ENCODE measurements around the gene TARBP1. TPM values are rescaled to one million over a fixed set of nuclear protein-coding genes. Genes with fewer than 3 reads are reported as not detected.

TARBP1 gene
- total and polyA plus RNA-seq, 2 of the 13 experiments (the other 11 are each of a cell fraction or from before 2014, with no cell fraction given), result 37.7 to 67.0 TPM

- no peak for TF ChIP-seq AKAP8 (CRISPR knock-in tag; IDR thresholded peaks at IDR 0.05)
- no peak for TF ChIP-seq ZNF800 (CRISPR knock-in tag; IDR thresholded peaks at IDR 0.05)
- TF ChIP-seq ZFP82 (CRISPR knock-in tag; IDR thresholded peaks at IDR 0.05; ENCODE audit: borderline replicate concordance), result no peak
- no peak for TF ChIP-seq ZNF607 (CRISPR knock-in tag; IDR thresholded peaks at IDR 0.05; ENCODE audit: borderline replicate concordance)
These were observed 46.3 kb upstream of the TARBP1 start (continued) for GRCh38 chr1:234525099-234525799.

GRCh38 chr1:234521836-234522235 lies 42.9 kb upstream of the TARBP1 start:
- BruUV-seq (replicated peaks), result no TSS peak
- in situ Hi-C loops (cut with HindIII; ENCODE audit: extremely low pct_ligation_motif_present, low pct_unique_long_range_greater_than_20kb) (no loop called here), intact Hi-C loops (cut with micrococcal nuclease; ENCODE audit: unreplicated experiment) (no loop called here)
- Histone ChIP-seq H3K79me2 (ENCODE audit: insufficient read depth, low read length) (no peaks in the 10 kb centered on the region), H3K27me3 (ENCODE audit: control insufficient read depth in 1 of 2, insufficient read depth in 2 of 2, low read length in 2 of 2) (no peaks in the 10 kb centered on the region), H3K27ac (ENCODE audit: extremely low read length, insufficient read depth, low read length) (no peak overlapping the region), H3K4me3 (replicated peaks in 1 of 3; ENCODE audit: insufficient read depth in 1 of 3, low read depth in 2 of 3, low read length in 3 of 3) (no peak overlapping the region), H3K4me2 (ENCODE audit: low read depth, low read length) (no peak overlapping the region), H4K20me1 (ENCODE audit: insufficient read depth, low read length) (no peaks in the 10 kb centered on the region), H2AFZ (ENCODE audit: low read length) (no peak overlapping the region), H3K4me1 (ENCODE audit: insufficient read depth, low read length) (peaks cover 40% of the 10 kb centered on the region), H3K36me3 (replicated peaks in 1 of 2; ENCODE audit: control insufficient read depth in 1 of 2, insufficient read depth in 2 of 2, low read length in 2 of 2) (no peaks in the 10 kb centered on the region), H3K9ac (ENCODE audit: insufficient read depth, low read depth, low read length) (no peak overlapping the region), H3K9me3 (ENCODE audit: low read length) (no peaks in the 10 kb centered on the region)
- CTCF ChIA-PET (ENCODE audit: low intra/inter-chr PET ratio, low total read pairs), result no interaction called here
- ATAC-seq (no peak), DNase-seq (ENCODE audit: low spot score) (no peak), FAIRE-seq (no peak)
- WGBS (ENCODE audit: low lambda C conversion rate), result 95% methylated on average over 1 of the region's 5 CpGs
- POLR2A ChIA-PET, result interaction anchor here (0.9 kb wide), 1 partner anchor 79 kb away, joined by 4 read pairs; no protein-coding TSS in a partner anchor
- TF ChIP-seq NRL (CRISPR knock-in tag; IDR thresholded peaks at IDR 0.05; ENCODE audit: borderline replicate concordance) (no peak), E2F1 (CRISPR knock-in tag; IDR thresholded peaks at IDR 0.05) (no peak), PRDM10 (CRISPR knock-in tag; IDR thresholded peaks at IDR 0.05; ENCODE audit: low read depth) (no peak), IRF9 (CRISPR knock-in tag; IDR thresholded peaks at IDR 0.05; ENCODE audit: borderline replicate concordance) (no peak), ZNF432 (CRISPR knock-in tag; IDR thresholded peaks at IDR 0.05; ENCODE audit: borderline replicate concordance) (no peak), ZNF607 (CRISPR knock-in tag; IDR thresholded peaks at IDR 0.05; ENCODE audit: borderline replicate concordance) (no peak), THYN1 (CRISPR knock-in tag; IDR thresholded peaks at IDR 0.05; ENCODE audit: borderline replicate concordance, low read depth) (no peak), FOXM1 (CRISPR knock-in tag; IDR thresholded peaks at IDR 0.05) (no peak), ZNF691 (CRISPR knock-in tag; IDR thresholded peaks at IDR 0.05; ENCODE audit: borderline replicate concordance, low read depth) (no peak)
